Smooth muscle cell (in vitro differentiated cells): Measurements from ENCODE around the gene SYCN. TPM values are rescaled to one million over a fixed set of nuclear protein-coding genes. Genes with fewer than 3 reads are reported as not detected.

Source experiments
- DNase-seq: peaks from one replicate; lab custom pipeline; 2025; ENCODE audit not compliant: unreplicated experiment; lab: John Stamatoyannopoulos, UW
- H2AFZ ChIP-seq: fragments of 200-600 bp; sonication (generic); 2 replicates; pipeline ENCODE4 v1.6.0; 2016; ENCODE audit warnings: antibody characterized with exemption, low read depth, mild to moderate bottlenecking
- H3F3A ChIP-seq: fragments of 200-600 bp; sonication (generic); 2 replicates; pipeline ENCODE4 v1.6.0; 2017; ENCODE audit warnings: antibody characterized with exemption, low read depth
- H3K27ac ChIP-seq: fragments of 200-600 bp; sonication (generic); 2 replicates; pipeline ENCODE4 v1.5.1; 2016; ENCODE audit warnings: low read depth, mild to moderate bottlenecking
- H3K27me3 ChIP-seq: fragments of 200-600 bp; sonication (generic); 2 replicates; pipeline ENCODE4 v1.6.1; 2016; ENCODE audit warnings: low read depth, mild to moderate bottlenecking
- H3K36me3 ChIP-seq: fragments of 200-600 bp; sonication (generic); 2 replicates; pipeline ENCODE4 v1.5.1; 2016; ENCODE audit warnings: low read depth
- H3K4me1 ChIP-seq: fragments of 200-600 bp; sonication (generic); 2 replicates; pipeline ENCODE4 v1.5.1; 2016; ENCODE audit warnings: low read depth
- H3K4me2 ChIP-seq: fragments of 200-600 bp; sonication (generic); 2 replicates; pipeline ENCODE4 v1.6.0; 2016; ENCODE audit warnings: mild to moderate bottlenecking
- H3K4me3 ChIP-seq: fragments of 200-600 bp; sonication (generic); 2 replicates; pipeline ENCODE4 v1.5.1; 2016; ENCODE audit warnings: mild to moderate bottlenecking
- H3K79me2 ChIP-seq: fragments of 200-600 bp; sonication (generic); 2 replicates; pipeline ENCODE4 v1.6.0; 2016; ENCODE audit warnings: low read depth, mild to moderate bottlenecking
- H3K9ac ChIP-seq: fragments of 200-600 bp; sonication (generic); 2 replicates; pipeline ENCODE4 v1.6.0; 2016; ENCODE audit warnings: low read depth
- H3K9me3 ChIP-seq: fragments of 200-600 bp; sonication (generic); replicated peaks from 2 replicates; pipeline ENCODE4 v1.5.1; 2016; ENCODE audit warnings: low read depth
- H4K20me1 ChIP-seq: fragments of 200-600 bp; sonication (generic); 2 replicates; pipeline ENCODE4 v1.6.0; 2016; ENCODE audit warnings: low read depth
- WGBS: methylation state at CpG from one replicate; pipeline ENCODE4 v1.1.7; 2016; ENCODE audit warnings: low lambda C conversion rate; 5-methylcytosine and 5-hydroxymethylcytosine counted together
- polyA plus RNA-seq: library from polyadenylated mRNA; unstranded; fragments of >200 nt; fragmentation: Nextera tagmentation; extraction: Ambion mirVana; gene quantifications from 2 replicates; pipeline ENCODE4 v1.2.1, GENCODE V29; 2016
- total RNA-seq: library from RNA; depleted of rRNA; stranded (reverse); fragments of >200 nt; gene quantifications from 2 replicates; pipeline ENCODE4 v1.2.3, GENCODE V29; 2014
- TF ChIP-seq, protein P1 (sequence below): fragments of 200-600 bp; sonication (generic); IDR thresholded peaks from 2 replicates; pipeline ENCODE4 v1.5.1; 2017; ENCODE audit warnings: borderline replicate concordance, mild to moderate bottlenecking, antibody characterized with exemption; ENCODE audit not compliant: insufficient read depth, poor library complexity, severe bottlenecking

The SYCN gene
- total and polyA plus RNA-seq, 2 experiments from 2014 or later = not detected

DNA sequence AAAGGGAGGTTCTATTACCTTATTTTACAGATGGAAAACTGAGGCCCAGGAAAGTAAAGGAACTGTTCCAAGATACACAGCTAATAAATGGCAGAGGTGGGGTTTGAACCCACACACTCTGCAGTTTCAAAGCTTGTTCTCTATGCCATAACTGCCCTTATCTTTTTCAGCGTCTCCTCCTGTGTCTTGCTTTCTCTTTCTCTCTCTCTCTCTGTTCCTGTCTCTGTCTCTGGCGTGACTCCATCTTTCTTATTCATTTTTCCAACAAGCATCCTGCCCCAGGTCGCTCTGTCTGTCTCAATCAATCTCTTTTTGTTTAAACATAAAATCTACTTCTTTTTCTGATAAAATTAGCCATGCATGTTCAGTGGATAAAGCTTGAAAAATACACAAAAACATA, 47.8 kb upstream of the SYCN start:
- no peak overlapping the region for H3K4me3 ChIP-seq
- DNase-seq = no peak
- no peak overlapping the region for H3K27ac ChIP-seq
- no peak overlapping the region for H3K9ac ChIP-seq
- no peak overlapping the region for H2AFZ ChIP-seq
- no peaks in the 10 kb centered on the region for H4K20me1 ChIP-seq
- no peak overlapping the region for H3K4me2 ChIP-seq
- TF ChIP-seq, protein P1, sequence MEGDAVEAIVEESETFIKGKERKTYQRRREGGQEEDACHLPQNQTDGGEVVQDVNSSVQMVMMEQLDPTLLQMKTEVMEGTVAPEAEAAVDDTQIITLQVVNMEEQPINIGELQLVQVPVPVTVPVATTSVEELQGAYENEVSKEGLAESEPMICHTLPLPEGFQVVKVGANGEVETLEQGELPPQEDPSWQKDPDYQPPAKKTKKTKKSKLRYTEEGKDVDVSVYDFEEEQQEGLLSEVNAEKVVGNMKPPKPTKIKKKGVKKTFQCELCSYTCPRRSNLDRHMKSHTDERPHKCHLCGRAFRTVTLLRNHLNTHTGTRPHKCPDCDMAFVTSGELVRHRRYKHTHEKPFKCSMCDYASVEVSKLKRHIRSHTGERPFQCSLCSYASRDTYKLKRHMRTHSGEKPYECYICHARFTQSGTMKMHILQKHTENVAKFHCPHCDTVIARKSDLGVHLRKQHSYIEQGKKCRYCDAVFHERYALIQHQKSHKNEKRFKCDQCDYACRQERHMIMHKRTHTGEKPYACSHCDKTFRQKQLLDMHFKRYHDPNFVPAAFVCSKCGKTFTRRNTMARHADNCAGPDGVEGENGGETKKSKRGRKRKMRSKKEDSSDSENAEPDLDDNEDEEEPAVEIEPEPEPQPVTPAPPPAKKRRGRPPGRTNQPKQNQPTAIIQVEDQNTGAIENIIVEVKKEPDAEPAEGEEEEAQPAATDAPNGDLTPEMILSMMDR = no peak
- no peaks in the 10 kb centered on the region for H3K79me2 ChIP-seq
- 59% methylated on average over 3 of the region's 3 CpGs for WGBS
- no peaks in the 10 kb centered on the region for H3K9me3 ChIP-seq
- H3K27me3 ChIP-seq = peaks cover 62% of the 10 kb centered on the region
- H3F3A ChIP-seq = no peaks in the 10 kb centered on the region
- no peaks in the 10 kb centered on the region for H3K4me1 ChIP-seq
- no peaks in the 10 kb centered on the region for H3K36me3 ChIP-seq

DNA sequence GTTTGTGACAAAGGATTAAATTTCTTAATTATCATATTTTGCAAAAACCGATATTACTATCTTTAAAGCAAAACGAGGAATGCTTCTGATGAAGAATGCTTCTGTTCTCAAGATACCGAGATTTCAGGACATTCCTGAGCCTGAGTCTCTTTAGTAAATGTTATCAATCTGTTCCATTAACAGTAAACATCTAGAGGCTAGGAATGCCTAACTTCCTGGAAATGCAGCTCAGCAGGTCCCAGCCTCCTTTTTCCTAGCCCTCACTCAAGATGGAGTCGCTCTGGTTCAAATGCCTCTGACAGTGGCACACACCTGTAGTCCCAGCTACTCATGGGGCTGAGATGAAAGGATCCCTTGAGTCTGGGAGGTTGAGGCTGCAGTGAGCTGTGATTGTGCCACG, 47.0 kb upstream of the SYCN start:
- H4K20me1 ChIP-seq = no peaks in the 10 kb centered on the region
- 80% methylated on average over 5 of the region's 5 CpGs for WGBS
- no peak overlapping the region for H2AFZ ChIP-seq
- no peaks in the 10 kb centered on the region for H3F3A ChIP-seq
- H3K27ac ChIP-seq = no peak overlapping the region
- no peak overlapping the region for H3K4me3 ChIP-seq
- DNase-seq = no peak
- H3K9me3 ChIP-seq = no peaks in the 10 kb centered on the region
- H3K36me3 ChIP-seq = no peaks in the 10 kb centered on the region
- H3K4me1 ChIP-seq = no peaks in the 10 kb centered on the region
- H3K9ac ChIP-seq = no peak overlapping the region
- H3K79me2 ChIP-seq = no peaks in the 10 kb centered on the region
- TF ChIP-seq, protein P1 = no peak
- peaks cover 63% of the 10 kb centered on the region for H3K27me3 ChIP-seq
- H3K4me2 ChIP-seq = no peak overlapping the region

- TF ChIP-seq, protein P1 = no peak
- no peak for DNase-seq
- no peaks in the 10 kb centered on the region for H3K9me3 ChIP-seq
- peak within 1 kb of the TSS; percentile 5 for H3K4me3 ChIP-seq
- 77% methylated on average over 13 of the region's 13 CpGs for WGBS
- no peaks in the 10 kb centered on the region for H3K79me2 ChIP-seq
- H4K20me1 ChIP-seq = no peaks in the 10 kb centered on the region
- H2AFZ ChIP-seq = peak within 1 kb of the TSS; percentile 43
- no peaks in the 10 kb centered on the region for H3K36me3 ChIP-seq
- H3K27ac ChIP-seq = no peak within 1 kb of the TSS
- no peaks in the 10 kb centered on the region for H3F3A ChIP-seq
- H3K9ac ChIP-seq = no peak within 1 kb of the TSS
- no peaks in the 10 kb centered on the region for H3K4me1 ChIP-seq
- H3K27me3 ChIP-seq = peaks cover 63% of the 10 kb centered on the region
- peak within 1 kb of the TSS; percentile 78 for H3K4me2 ChIP-seq
Observed at GRCh38 chr19:39248806-39249205, 44.7 kb upstream of the SYCN start, which contains the start of gene IFNL4. TSS of gene IFNL4 (minus strand) at chr19:39248856.
